Astrocyte of the spinal cord (primary cell): ENCODE data around the gene ZHX3.

ENCODE experiments used
- DNase-seq: peaks from one replicate; pipeline ENCODE4 v3.0.0; 2011; ENCODE audit warnings: low read depth, low spot score
- H3K4me3 ChIP-seq: 2 replicates; pipeline ENCODE4 v1.5.1; 2011; ENCODE audit warnings: low read depth, mild to moderate bottlenecking, low read length, moderate library complexity
- in situ Hi-C: cut with HindIII; loops from 2 replicates; pipeline ENCODE4 v1.10.0; 2017; ENCODE audit warnings: low sequenced_read_pairs
- TF ChIP-seq, protein P1 (sequence below): IDR thresholded peaks from 2 replicates; pipeline ENCODE4 v1.5.1; 2012; ENCODE audit warnings: low read depth, mild to moderate bottlenecking, low read length, inconsistent platforms

Gene ZHX3

DNA sequence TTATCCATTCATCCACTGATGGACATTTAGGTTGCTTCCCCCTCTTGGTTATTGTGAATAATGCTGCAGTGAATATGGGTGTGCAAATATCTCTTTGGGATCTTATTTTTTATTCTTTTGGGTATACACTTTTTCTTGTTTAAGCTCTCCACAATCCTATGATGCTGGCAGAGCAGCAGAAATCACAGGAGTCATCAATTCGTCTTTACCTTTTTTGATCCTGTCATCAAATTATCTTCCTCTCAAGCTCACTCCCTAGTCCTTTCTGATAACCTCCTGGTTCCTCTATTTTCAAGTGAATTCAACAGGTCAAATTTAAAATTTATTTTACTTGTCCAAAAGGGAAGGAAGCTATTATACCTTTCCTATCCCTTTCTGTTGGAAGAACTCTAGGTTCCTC, 91.1 kb downstream of the ZHX3 start:
- in situ Hi-C loops: no loop called here
- TF ChIP-seq, protein P1, sequence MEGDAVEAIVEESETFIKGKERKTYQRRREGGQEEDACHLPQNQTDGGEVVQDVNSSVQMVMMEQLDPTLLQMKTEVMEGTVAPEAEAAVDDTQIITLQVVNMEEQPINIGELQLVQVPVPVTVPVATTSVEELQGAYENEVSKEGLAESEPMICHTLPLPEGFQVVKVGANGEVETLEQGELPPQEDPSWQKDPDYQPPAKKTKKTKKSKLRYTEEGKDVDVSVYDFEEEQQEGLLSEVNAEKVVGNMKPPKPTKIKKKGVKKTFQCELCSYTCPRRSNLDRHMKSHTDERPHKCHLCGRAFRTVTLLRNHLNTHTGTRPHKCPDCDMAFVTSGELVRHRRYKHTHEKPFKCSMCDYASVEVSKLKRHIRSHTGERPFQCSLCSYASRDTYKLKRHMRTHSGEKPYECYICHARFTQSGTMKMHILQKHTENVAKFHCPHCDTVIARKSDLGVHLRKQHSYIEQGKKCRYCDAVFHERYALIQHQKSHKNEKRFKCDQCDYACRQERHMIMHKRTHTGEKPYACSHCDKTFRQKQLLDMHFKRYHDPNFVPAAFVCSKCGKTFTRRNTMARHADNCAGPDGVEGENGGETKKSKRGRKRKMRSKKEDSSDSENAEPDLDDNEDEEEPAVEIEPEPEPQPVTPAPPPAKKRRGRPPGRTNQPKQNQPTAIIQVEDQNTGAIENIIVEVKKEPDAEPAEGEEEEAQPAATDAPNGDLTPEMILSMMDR: no peak

DNA sequence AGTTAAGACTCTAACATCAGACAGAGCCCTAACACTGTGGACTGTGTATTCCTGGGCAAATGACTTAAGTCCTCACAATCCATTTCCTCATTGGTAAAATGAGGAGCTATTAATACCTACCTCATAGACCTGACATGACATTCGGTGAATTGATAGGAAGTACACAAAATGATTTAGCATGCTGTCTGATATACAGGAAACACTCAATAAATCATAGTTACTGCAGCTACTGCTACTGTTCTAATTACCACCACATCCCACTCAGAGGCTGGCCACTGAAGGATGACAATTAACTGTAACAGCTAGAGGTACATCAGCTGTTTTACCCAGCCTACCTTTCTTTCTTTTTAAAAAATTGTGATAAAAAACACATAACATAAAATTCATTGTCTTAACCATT, 92.4 kb downstream of the ZHX3 start:
- no peak for DNase-seq
- TF ChIP-seq, protein P1: no peak
- in situ Hi-C loops: no loop called here
- no peak overlapping the region for H3K4me3 ChIP-seq

More for the DNA sequence above, 91.1 kb downstream of the ZHX3 start:
- DNase-seq: no peak
- no peak overlapping the region for H3K4me3 ChIP-seq

DNA sequence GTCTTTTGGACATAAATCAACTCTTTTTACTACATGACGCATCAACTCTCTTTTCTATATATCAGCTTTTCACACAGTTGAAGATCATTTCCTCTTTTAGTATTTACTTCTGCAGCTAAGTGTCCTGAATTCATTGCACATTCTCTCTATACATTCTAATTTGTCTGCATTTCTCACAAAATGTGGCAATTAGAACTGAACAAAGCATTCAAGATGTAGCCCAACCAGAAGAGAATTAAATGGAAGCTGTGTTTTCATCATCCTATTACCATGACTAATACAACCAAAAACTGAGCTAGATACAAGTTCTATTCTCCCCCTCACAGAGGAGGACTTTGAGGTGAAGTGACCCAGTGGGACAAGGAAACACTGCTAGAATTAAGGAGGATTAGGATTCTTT, 93.2 kb downstream of the ZHX3 start:
- TF ChIP-seq, protein P1: no peak
- H3K4me3 ChIP-seq: no peak overlapping the region
- in situ Hi-C loops: no loop called here
- no peak for DNase-seq

DNA sequence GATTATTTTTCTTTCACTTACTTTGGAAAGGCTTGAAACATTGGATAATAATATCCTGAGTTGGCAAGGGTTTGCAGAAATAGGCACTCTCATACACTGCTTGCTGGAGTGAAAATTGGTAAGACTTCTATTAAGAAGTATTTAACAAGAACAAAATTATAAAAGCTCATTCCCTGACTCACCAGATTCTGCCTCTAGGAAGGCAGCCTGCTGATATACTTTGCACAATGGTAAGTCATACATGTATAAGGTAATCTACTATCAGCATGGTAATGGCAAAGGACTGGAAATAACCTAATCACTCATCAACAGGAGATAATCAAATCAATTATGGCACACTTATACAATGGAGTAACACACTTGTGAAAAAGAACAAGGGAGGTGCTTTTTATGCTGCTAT, 94.4 kb downstream of the ZHX3 start:
- peak; percentile 35 for DNase-seq
- H3K4me3 ChIP-seq: no peak overlapping the region
- in situ Hi-C loops: no loop called here
- TF ChIP-seq, protein P1: no peak

DNA sequence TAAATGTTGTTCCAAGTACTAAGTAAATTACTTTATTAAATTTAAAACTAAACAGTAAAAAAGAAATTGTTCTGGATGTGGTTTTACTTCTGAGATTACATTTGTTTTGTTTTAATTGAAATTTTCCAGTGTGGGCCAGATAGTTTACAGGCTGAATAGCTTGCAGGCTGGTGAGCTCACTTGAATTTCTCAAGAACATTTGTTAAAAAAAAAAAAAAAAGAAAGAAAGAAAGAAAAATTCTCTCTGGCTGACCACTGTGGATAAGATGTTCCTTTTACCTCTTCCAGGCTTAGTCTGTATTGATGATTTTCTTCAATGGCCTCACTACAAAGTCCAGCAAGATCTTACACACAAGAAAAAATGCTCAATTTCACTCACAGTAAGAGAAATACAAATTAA, 94.8 kb downstream of the ZHX3 start:
- in situ Hi-C loops: no loop called here
- H3K4me3 ChIP-seq: no peak overlapping the region
- DNase-seq: peak; percentile 47
- TF ChIP-seq, protein P1: no peak

DNA sequence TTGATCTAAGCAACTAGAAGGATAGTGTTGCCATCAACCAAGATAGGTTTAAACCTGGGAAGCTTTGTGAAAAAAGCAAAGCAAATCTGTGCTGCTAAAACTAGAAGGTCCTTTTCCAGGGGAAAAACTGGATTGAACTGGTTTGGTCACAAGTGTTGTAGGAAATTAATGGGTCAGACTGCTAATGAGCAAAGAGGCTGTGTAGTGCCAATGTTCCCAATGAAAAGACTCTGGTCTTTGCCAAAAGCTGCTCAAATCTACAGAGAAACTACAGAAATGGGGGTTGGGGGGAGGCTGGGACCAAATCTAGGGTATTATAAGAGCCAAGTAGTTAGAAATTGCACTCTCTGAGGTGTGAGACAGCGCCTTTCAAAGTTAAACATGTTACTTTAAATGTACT, 95.2 kb downstream of the ZHX3 start:
- TF ChIP-seq, protein P1: no peak
- no peak for DNase-seq
- H3K4me3 ChIP-seq: no peak overlapping the region
- in situ Hi-C loops: no loop called here
